Measurements from ENCODE around the gene CAMKK1.

CAMKK1 gene

GRCh38 chr17:3905017-3905520 lies 12.2 kb upstream of the CAMKK1 start:
- H3K4me3 ChIP-seq (ENCODE audit: low read depth in 1 of 2, low read length in 1 of 2) = no peak overlapping the region
- H3K27me3 ChIP-seq = no peaks in the 10 kb centered on the region
- TF ChIP-seq CTCF (IDR thresholded peaks at IDR 0.05) = no peak
- H3K9me3 ChIP-seq = no peaks in the 10 kb centered on the region
- H3K27ac ChIP-seq = no peak overlapping the region
- peaks cover under 1 to 3% of the 10 kb centered on the region in 2 experiments for H3K4me1 ChIP-seq (ENCODE audit: control insufficient read depth in 1 of 2, insufficient read depth in 1 of 2, low read depth in 1 of 2, low read length in 1 of 2)
- peaks cover 82% of the 10 kb centered on the region for H3K36me3 ChIP-seq

GRCh38 chr17:3904501-3904900 lies 11.6 kb upstream of the CAMKK1 start:
- Histone ChIP-seq H3K9me3 (no peaks in the 10 kb centered on the region), H3K4me1 (ENCODE audit: control insufficient read depth in 1 of 2, insufficient read depth in 1 of 2, low read depth in 1 of 2, low read length in 1 of 2) (peaks cover 0 to 3% of the 10 kb centered on the region in 2 experiments), H3K36me3 (peaks cover 88% of the 10 kb centered on the region), H3K27ac (no peak overlapping the region), H3K27me3 (no peaks in the 10 kb centered on the region), H3K4me3 (ENCODE audit: low read depth in 1 of 2, low read length in 1 of 2) (no peak overlapping the region)
- TF ChIP-seq CTCF (IDR thresholded peaks at IDR 0.05) = no peak

- Histone ChIP-seq H3K4me1 (ENCODE audit: control insufficient read depth in 1 of 2, insufficient read depth in 1 of 2, low read depth in 1 of 2, low read length in 1 of 2) (peaks cover 0 to 3% of the 10 kb centered on the region in 2 experiments), H3K36me3 (peaks cover 94% of the 10 kb centered on the region), H3K4me3 (ENCODE audit: low read depth in 1 of 2, low read length in 1 of 2) (no peak overlapping the region), H3K27me3 (no peaks in the 10 kb centered on the region), H3K9me3 (no peaks in the 10 kb centered on the region), H3K27ac (no peak overlapping the region)
- TF ChIP-seq CTCF (IDR thresholded peaks at IDR 0.05) = no peak
Measured at GRCh38 chr17:3903881-3904290, 11.0 kb upstream of the CAMKK1 start.

GRCh38 chr17:3903051-3903825 lies 10.4 kb upstream of the CAMKK1 start:
- TF ChIP-seq CTCF (IDR thresholded peaks at IDR 0.05) = no peak
- Histone ChIP-seq H3K27me3 (no peaks in the 10 kb centered on the region), H3K4me1 (ENCODE audit: control insufficient read depth in 1 of 2, insufficient read depth in 1 of 2, low read depth in 1 of 2, low read length in 1 of 2) (peaks cover 0 to 3% of the 10 kb centered on the region in 2 experiments), H3K9me3 (no peaks in the 10 kb centered on the region), H3K27ac (no peak overlapping the region), H3K4me3 (ENCODE audit: low read depth in 1 of 2, low read length in 1 of 2) (no peak overlapping the region), H3K36me3 (peaks cover 95% of the 10 kb centered on the region)

GRCh38 chr17:3900646-3901045 lies 7.8 kb upstream of the CAMKK1 start:
- H3K9me3 ChIP-seq = no peaks in the 10 kb centered on the region

More at GRCh38 chr17:3900646-3901045, 7.8 kb upstream of the CAMKK1 start:
- Histone ChIP-seq H3K4me3 (ENCODE audit: low read depth in 1 of 2, low read length in 1 of 2) (no peak overlapping the region), H3K36me3 (peaks cover 97% of the 10 kb centered on the region), H3K27ac (no peak overlapping the region), H3K4me1 (ENCODE audit: control insufficient read depth in 1 of 2, insufficient read depth in 1 of 2, low read depth in 1 of 2, low read length in 1 of 2) (peaks cover 3 to 5% of the 10 kb centered on the region in 2 experiments), H3K27me3 (no peaks in the 10 kb centered on the region)
- TF ChIP-seq CTCF (IDR thresholded peaks at IDR 0.05) = no peak

All from neutrophil (primary cell).